ENCODE measurements around the gene GALNT9. TPM values are rescaled to one million over a fixed set of nuclear protein-coding genes. Genes with fewer than 3 reads are reported as not detected.
A peak's percentile ranks its signal among the peaks of the same experiment; 100 is the strongest.
"Not testable (repeated sequence)": the region's sequence is repeated elsewhere in the genome, so short reads cannot be mapped to it uniquely, and the experiment has no call there.

Gene GALNT9
- total RNA-seq, 1 experiment from 2014 or later: 0.36 TPM

DNA sequence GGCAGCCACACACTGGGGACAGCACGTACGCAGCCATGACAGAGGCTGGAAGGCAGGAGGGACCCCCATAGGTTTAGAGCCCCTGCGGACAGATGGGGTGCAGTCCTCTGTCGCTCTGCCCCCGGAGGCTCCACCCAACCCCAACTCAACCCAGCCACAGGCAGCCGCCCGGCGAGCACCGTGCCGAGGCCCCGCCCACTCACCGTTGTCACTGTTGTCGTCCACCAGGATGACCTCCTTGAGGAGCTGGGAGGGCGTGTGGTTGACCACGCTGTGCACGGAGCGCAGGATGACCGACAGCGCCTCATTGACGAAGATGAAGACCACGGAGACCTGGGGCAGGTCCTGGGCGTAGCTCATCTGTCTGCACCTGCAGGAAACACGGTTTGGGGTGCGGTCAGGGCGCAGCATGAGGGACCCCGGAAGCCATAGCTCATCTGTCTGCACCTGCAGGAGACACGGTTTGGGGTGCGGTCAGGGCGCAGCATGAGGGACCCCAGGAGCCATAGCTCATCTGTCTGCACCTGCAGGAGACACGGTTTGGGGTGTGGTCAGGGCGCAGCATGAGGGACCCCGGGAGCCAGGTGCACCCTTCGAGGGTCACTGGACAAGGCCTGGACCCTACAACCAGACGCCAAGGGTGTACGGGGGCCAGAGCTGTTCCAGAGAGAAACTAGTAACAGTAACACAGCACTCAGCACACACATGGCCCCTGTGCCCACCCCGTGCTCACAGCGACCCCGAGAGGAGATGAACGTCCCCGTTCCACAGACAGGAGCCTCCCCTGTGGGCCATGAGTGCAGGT lies 66.9 kb downstream of the GALNT9 start:
- no peaks in the 10 kb centered on the region for H3K27me3 ChIP-seq
- H3K27ac ChIP-seq: no peak overlapping the region
- no peak for DNase-seq
- no peak overlapping the region for H3K4me3 ChIP-seq
- H3K36me3 ChIP-seq: no peaks in the 10 kb centered on the region
- H3K9me3 ChIP-seq (replicated peaks): no peaks in the 10 kb centered on the region
- H3K4me1 ChIP-seq: no peaks in the 10 kb centered on the region

DNA sequence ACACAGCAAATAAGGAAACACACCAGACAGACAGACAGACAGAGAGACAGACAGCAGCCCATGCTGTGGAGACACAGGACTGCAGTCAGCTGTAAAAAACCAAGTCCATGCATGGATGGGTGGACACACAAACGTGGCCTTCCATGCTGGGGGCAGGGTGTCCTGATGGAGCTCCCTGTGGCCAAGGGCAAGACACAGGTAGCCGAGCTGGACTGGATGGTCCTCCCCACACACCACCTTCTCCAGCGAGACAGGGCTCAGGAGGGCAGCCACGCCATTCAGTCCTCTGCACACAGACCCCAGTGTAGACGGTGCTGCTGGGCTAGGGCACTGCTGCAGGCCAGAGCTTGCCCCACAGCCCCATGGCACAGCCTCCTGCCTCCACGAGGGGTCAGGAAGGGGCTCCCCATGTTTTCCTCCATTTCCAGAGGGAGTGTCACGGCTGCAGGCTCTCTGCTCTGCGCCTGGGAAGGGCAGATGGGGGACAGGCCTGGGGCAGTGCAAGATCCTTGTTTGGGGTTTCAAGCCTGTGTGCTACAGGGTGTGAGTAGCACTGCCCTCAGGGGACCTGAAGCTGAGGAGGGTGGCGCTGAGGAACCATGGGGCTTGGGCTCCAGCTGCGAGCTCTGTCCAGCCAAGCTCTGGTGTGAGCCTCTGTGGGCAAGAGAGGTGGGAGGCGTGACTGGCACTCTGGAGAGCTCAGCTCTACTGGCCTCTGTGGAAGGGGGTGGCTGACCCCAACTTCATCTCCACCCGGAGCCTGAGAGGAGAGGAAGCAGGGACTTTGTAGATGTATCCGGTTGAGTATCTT lies 67.9 kb downstream of the GALNT9 start:
- DNase-seq: no peak
- H3K9me3 ChIP-seq (replicated peaks): no peaks in the 10 kb centered on the region

DNA sequence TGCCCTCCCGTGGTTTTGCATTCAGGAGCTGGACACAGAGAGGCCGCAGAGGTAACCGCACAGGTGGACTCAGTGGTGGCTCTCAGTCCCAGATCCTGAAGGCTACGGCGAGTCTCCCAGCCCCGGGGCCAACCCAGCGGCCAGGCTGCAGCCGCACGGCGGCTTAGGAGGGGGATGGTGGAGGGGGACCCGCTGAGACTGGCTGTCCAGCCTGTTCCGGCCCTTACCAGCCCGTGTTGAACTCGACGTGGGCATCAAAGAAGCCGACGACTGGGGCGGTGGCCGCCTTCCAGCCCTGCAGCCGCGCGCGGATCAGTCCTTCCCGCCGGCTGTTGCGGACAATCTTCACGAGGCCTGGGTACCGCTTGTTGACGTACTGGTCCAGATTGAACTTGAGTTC lies 68.7 kb downstream of the GALNT9 start:
- no peaks in the 10 kb centered on the region for H3K9me3 ChIP-seq (replicated peaks)
- no peak overlapping the region for H3K27ac ChIP-seq
- DNase-seq: no peak
- H3K27me3 ChIP-seq: no peaks in the 10 kb centered on the region
- no peaks in the 10 kb centered on the region for H3K4me1 ChIP-seq
- no peak overlapping the region for H3K4me3 ChIP-seq
- no peaks in the 10 kb centered on the region for H3K36me3 ChIP-seq

More for the DNA sequence above, 67.9 kb downstream of the GALNT9 start:
- H3K27ac ChIP-seq: no peak overlapping the region
- no peaks in the 10 kb centered on the region for H3K36me3 ChIP-seq
- no peaks in the 10 kb centered on the region for H3K4me1 ChIP-seq
- no peaks in the 10 kb centered on the region for H3K27me3 ChIP-seq
- no peak overlapping the region for H3K4me3 ChIP-seq

DNA sequence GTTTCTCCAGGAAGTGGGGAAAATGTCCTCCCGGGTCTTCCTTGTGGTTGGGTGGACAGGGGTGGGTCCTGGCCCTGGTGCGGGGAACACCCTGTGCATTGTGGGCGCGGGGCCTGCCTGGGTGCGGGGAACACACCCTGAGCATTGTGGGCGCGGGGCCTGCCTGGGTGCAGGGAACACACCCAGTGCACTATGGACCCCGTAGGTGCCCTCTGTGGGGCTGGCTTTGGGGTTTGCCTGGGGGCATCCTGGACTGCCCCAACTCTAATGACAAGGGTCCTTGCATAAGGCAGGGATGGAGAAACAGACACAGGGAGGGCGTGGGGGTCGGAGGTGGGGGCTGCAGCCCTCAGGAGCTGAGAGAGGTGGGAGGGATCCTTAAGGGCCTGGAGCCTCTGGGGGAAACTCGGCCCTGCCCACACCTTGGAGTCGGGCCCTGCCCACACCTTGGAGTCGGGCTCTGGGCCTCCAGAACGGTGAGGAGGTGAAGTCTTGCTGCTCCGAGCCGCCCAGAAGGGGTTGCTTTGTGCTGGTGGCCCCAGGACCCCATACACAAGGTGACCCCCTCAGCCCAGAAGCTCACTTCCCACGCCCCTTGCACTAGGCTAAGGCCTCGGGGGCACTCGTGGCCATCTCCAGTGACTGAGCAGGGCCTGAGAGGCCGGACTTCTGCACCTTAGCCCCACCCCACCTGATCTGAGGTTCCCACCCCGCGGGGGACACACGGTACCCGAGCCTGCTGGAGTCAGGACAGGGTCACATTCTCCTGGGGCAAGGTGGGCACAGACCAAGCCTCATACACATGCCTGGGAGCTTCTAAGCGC lies 69.3 kb downstream of the GALNT9 start:
- H3K36me3 ChIP-seq: no peaks in the 10 kb centered on the region
- no peak overlapping the region for H3K4me3 ChIP-seq
- no peak overlapping the region for H3K27ac ChIP-seq
- H3K27me3 ChIP-seq: no peaks in the 10 kb centered on the region
- no peak for DNase-seq
- H3K4me1 ChIP-seq: no peaks in the 10 kb centered on the region
- no peaks in the 10 kb centered on the region for H3K9me3 ChIP-seq (replicated peaks)

DNA sequence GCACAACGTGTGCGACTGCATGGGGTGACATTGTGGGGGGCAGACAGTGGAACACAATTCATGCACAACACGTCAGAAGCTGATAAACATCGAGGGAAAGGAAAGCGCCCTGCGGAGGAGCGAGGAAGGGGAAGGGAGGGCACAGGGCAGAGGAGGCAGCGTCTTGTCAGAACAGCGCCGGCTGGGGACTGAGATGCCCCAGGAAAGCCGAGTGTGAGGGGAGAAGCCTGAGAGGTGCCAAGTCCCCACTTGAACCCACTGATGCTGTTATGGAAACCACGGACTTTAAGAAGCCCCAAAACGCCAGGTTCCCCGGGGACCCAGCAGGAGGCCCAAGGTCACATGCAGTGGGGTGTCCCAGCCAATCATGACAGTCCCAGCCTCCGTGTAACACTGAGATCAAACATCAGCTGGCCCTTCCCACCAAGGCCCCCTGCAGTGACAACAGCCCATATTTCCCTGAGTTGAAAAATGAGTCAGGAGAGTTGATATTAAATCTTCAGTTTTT lies 70.0 kb downstream of the GALNT9 start:
- no peaks in the 10 kb centered on the region for H3K4me1 ChIP-seq
- H3K9me3 ChIP-seq (replicated peaks): no peaks in the 10 kb centered on the region
- DNase-seq: peak in 1 of 2 experiments; percentile 14
- no peak overlapping the region for H3K4me3 ChIP-seq
- no peaks in the 10 kb centered on the region for H3K27me3 ChIP-seq
- no peaks in the 10 kb centered on the region for H3K36me3 ChIP-seq
- H3K27ac ChIP-seq: no peak overlapping the region

DNA sequence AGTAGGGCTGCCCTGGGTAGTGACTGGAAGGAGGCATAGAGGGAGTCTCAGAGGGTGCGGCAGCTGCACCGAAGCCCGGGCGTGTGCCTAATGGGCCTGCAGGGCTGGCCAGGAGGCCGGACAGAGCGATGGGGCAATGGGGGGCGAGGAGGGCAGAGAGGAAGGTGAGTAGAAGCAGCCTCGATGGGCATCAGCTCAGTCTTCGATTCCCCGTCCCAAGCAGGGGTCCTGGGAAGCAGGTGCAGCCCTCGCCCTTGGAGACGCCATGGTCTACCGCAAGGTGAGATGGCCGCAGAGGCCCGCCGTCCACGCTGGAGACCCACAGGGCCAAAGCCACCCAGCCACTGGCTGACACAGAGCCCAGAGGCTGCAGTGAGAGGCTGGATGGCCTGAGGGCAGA lies 70.8 kb downstream of the GALNT9 start:
- Histone ChIP-seq H3K4me3 (no peak overlapping the region), H3K4me1 (0 out of 2 replicates have a peak, but pooled peaks cover 1% of the 10 kb centered on the region), H3K27ac (no peak overlapping the region), H3K27me3 (no peaks in the 10 kb centered on the region), H3K9me3 (replicated peaks) (no peaks in the 10 kb centered on the region), H3K36me3 (no peaks in the 10 kb centered on the region)
- DNase-seq: no peak

DNA sequence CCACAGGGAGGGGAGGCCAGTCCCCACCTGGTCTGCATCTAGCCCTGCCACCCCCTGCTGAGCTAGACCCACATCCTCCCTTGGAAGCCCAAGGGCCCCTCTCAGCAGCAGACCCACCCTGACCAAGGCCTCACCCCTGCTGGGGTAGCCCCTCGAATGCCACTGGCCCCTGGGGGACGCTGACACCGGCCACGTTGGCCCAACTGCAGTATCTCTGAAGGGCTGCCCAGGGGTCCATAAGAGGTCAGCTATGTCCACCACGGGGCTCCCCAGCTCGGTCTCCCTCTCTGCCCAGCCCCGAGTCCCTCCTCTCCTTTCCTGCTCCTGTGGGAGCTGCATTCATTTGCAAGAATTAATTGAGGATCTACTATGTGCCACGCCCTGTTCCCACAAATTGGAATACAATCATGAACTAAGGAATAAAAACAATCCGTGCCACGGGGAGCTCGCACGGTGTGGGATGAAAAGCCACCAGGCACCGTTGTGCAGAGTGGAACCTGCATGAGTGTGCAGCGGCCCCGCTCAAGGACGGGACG lies 71.4 kb downstream of the GALNT9 start:
- H3K4me3 ChIP-seq: no peak overlapping the region
- H3K36me3 ChIP-seq: no peaks in the 10 kb centered on the region
- no peak for DNase-seq
- no peaks in the 10 kb centered on the region for H3K9me3 ChIP-seq (replicated peaks)
- H3K27ac ChIP-seq: no peak overlapping the region
- H3K4me1 ChIP-seq: 0 out of 2 replicates have a peak, but pooled peaks cover 2% of the 10 kb centered on the region
- H3K27me3 ChIP-seq: no peaks in the 10 kb centered on the region

DNA sequence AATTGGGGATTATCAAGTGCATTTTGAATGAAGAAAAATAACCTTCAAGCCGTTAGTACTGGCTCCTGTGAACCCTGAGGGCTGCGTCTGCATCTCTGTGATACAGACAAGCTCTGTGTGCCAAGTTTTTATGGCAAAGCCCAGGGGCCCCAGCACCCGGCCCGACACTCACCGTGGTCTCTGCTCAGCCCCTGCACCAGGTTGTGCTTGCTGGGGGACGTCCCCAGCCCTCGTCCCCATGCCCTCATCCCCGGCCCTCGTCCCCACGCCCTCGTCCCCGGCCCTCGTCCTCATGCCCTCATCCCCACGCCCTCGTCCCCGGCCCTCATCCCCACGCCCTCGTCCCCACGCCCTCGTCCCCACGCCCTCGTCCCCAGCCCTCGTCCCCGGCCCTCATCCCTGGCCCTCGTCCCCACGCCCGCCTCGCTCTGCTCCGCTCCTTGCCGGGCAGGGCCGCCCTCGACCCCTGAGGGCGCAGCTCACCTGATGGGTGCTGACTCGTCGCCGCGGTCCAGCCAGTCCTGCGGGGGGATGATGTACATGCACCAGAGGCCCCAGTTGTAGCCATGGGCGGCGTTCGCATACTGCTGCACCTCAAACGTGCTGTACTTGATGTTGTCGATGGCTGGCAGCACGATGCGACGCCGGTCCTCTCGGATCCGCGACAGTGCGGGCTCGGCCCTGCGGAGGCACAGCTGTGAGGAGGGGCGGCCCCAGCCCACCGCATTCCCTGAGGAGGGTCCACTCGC lies 72.0 kb downstream of the GALNT9 start:
- Histone ChIP-seq H3K27me3 (no peaks in the 10 kb centered on the region), H3K9me3 (replicated peaks) (no peaks in the 10 kb centered on the region), H3K36me3 (no peaks in the 10 kb centered on the region), H3K27ac (no peak overlapping the region), H3K4me1 (0 out of 2 replicates have a peak, but pooled peaks cover 2% of the 10 kb centered on the region), H3K4me3 (no peak overlapping the region)
- no peak for DNase-seq

DNA sequence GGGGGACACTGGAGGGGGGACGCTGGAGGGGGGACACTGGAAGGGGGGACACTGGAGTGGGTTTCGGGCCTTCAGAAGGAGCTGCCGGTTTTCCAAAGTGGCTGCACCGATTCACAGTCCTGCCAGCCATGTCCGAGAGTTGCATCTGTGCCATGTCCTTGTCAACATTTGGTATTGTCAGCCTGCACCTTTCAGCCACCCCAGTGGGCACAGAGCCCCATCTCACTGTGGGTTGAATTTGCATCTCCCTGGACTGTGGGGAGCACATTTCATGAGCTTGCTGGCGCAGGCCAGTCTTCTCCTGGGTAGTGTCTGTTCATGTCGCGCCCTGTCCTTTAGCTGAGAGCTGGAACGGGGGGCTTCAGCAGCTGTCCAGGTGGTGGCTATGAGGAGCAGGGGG lies 72.7 kb downstream of the GALNT9 start:
- Histone ChIP-seq H3K4me1 (0 out of 2 replicates have a peak, but pooled peaks cover 2% of the 10 kb centered on the region), H3K27ac (no peak overlapping the region), H3K9me3 (replicated peaks) (no peaks in the 10 kb centered on the region), H3K27me3 (no peaks in the 10 kb centered on the region), H3K36me3 (no peaks in the 10 kb centered on the region), H3K4me3 (no peak overlapping the region)
- DNase-seq: no peak

DNA sequence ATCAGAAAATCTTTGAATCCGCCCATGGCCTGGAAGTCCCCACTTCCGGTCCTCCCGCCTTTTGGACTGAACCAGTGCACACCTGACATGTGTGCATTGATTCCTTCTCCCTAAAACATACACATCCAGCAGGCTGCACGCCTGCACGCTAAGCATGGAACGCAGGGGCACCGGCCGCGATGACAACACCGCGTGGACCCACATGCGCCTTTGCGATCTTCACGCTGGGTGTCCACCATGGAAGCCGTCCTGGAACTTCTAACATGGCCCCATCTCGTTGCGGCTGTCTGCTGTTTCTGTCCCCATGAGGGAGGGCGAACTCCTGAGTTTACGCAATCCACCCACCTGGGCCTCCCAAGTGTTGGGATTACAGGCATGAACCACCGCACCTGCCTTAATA lies 73.7 kb downstream of the GALNT9 start:
- Histone ChIP-seq H3K27me3 (no peaks in the 10 kb centered on the region), H3K9me3 (replicated peaks) (no peaks in the 10 kb centered on the region), H3K4me1 (0 out of 2 replicates have a peak, but pooled peaks cover 2% of the 10 kb centered on the region), H3K4me3 (no peak overlapping the region), H3K36me3 (no peaks in the 10 kb centered on the region), H3K27ac (no peak overlapping the region)
- DNase-seq: no peak

DNA sequence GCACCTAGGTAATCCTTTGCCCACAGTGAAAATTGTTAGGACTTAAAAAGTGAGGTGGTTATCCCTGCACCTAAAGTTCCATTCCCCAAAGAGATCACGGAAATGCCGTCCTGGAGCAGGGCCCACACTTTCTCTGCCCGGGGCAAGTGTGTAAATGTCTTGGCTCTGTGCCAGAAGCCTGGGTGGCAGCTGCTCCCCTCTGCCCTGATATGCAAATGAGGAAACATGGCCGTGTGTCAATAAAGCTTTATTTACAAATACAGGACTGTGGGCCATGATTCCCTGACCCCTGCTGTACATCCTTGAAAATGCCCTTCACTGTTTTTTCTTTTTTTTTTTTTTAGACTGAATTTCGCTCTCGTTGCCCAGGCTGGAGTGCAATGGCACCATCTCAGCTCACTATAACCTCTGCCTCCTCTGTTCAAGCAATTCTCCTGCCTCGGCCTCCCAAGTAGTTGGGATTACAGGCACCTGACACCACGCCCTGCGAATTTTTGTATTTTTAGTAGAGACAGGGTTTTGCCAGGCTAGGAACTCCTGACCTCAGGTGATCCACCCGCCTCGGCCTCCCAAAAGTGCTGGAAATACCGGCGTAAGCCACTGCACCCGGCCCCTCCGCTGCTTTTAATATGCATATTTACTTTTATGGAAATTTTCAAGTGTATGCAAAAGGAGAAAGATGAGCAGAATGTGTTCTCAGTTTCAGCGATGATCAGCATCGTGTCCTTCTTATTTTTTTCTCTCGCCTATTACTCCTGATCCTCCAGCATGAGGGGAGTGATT lies 75.5 kb downstream of the GALNT9 start:
- H3K4me3 ChIP-seq: no peak overlapping the region
- H3K27ac ChIP-seq: no peak overlapping the region
- no peaks in the 10 kb centered on the region for H3K9me3 ChIP-seq (replicated peaks)
- peak; percentile 27 to 54 for DNase-seq
- 0 out of 2 replicates have a peak, but pooled peaks cover 2% of the 10 kb centered on the region for H3K4me1 ChIP-seq
- no peaks in the 10 kb centered on the region for H3K36me3 ChIP-seq
- no peaks in the 10 kb centered on the region for H3K27me3 ChIP-seq

DNA sequence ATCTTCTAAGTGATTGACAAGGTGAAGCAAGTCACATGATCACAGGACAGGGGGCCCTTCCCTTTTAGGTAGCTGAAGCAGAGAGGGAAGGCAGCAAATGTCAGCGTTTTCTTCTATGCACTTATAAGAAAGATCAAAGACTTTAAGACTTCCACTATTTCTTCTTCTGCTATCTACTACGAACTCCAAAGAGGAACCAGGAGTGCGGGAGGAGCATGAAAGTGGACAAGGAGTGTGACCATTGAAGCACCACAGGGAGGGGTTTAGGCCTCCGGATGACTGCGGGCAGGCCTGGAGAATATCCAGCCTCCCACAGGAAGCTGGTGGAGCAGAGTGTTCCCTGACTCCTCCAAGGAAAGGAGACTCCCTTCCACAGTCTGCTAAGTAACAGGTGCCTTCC lies 76.4 kb downstream of the GALNT9 start:
- DNase-seq; H3K27me3 ChIP-seq; H3K9me3 ChIP-seq (replicated peaks); H3K36me3 ChIP-seq; H3K4me3 ChIP-seq; H3K27ac ChIP-seq; H3K4me1 ChIP-seq: not testable (repeated sequence)
